GM12878 (cell line): ENCODE results near the gene MAP7.

ENCODE experiments used
- ETV6 ChIP-seq, 2 experiments: fragments of 450-650 bp in 1 of 2; IDR thresholded peaks in 1 of 2; conservative IDR thresholded peaks in 1 of 2; 2 replicates each; pipeline ENCODE4 v1.6.1; 2014; ENCODE audit warnings: antibody characterized with exemption in 1 of 2, borderline replicate concordance in 1 of 2, low read depth in 1 of 2, mild to moderate bottlenecking in 1 of 2, moderate library complexity in 1 of 2
- EZH2 ChIP-seq: IDR thresholded peaks from 2 replicates; pipeline ENCODE4 v1.6.1; 2012; ENCODE audit warnings: low read depth, mild to moderate bottlenecking, control low read depth, inconsistent platforms, low read length, borderline replicate concordance; ENCODE audit not compliant: control insufficient read depth
- RB1 ChIP-seq: fragments of 450-650 bp; formaldehyde crosslinking; IDR thresholded peaks from 2 replicates; pipeline ENCODE4 v1.6.1; 2017; ENCODE audit warnings: mild to moderate bottlenecking, borderline replicate concordance
- SUPT20H ChIP-seq: IDR thresholded peaks from 2 replicates; pipeline ENCODE4 v1.6.1; 2011; ENCODE audit warnings: low read depth, mild to moderate bottlenecking, low read length, moderate library complexity, borderline replicate concordance; ENCODE audit not compliant: control insufficient read depth
- WRNIP1 ChIP-seq: IDR thresholded peaks from 2 replicates; pipeline ENCODE4 v1.6.1; 2011; ENCODE audit warnings: low read depth, low read length, improper control_type of control experiment, borderline replicate concordance
- TF ChIP-seq, protein P1 (sequence below): fragments of 450-650 bp; IDR thresholded peaks from 2 replicates; pipeline ENCODE4 v1.6.1; 2016; ENCODE audit warnings: mild to moderate bottlenecking, moderate library complexity, borderline replicate concordance
- TF ChIP-seq, protein P2 (sequence below): IDR thresholded peaks from 2 replicates; pipeline ENCODE4 v1.6.1; 2012; ENCODE audit warnings: low read depth, low read length, improper control_type of control experiment
- TF ChIP-seq, protein P3 (sequence below), 3 experiments: IDR thresholded peaks in 2 of 3; conservative IDR thresholded peaks in 1 of 3; 2 replicates each; pipeline ENCODE4 v1.5.1; 2011; ENCODE audit warnings: low read depth in 3 of 3, low read length in 3 of 3, mild to moderate bottlenecking in 3 of 3, control low read depth in 2 of 3, moderate library complexity in 2 of 3, inconsistent platforms in 1 of 3, mixed read lengths in 1 of 3; ENCODE audit not compliant: control insufficient read depth in 2 of 3, insufficient read depth in 1 of 3; ENCODE audit errors: extremely low read depth in 1 of 3

DNA sequence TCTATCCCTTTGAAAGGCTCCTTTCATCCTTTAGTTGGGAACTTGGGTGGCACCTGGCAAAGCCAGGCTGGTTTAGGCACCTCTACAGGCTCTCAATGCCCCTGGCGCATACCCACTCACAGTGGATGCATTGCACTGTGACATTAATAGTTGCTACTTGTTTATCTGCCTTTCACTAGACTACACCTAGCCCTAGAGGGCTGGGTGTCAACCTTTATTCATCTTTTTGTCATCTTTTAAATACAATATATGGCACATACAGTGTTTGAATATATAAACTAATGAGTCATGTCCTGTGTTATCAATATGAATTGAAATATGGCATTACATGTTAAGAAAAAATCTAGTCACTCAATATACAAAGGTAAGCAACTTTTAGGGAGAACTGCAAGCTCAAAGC is 140.6 kb downstream of the MAP7 start:
- TF ChIP-seq, protein P1, sequence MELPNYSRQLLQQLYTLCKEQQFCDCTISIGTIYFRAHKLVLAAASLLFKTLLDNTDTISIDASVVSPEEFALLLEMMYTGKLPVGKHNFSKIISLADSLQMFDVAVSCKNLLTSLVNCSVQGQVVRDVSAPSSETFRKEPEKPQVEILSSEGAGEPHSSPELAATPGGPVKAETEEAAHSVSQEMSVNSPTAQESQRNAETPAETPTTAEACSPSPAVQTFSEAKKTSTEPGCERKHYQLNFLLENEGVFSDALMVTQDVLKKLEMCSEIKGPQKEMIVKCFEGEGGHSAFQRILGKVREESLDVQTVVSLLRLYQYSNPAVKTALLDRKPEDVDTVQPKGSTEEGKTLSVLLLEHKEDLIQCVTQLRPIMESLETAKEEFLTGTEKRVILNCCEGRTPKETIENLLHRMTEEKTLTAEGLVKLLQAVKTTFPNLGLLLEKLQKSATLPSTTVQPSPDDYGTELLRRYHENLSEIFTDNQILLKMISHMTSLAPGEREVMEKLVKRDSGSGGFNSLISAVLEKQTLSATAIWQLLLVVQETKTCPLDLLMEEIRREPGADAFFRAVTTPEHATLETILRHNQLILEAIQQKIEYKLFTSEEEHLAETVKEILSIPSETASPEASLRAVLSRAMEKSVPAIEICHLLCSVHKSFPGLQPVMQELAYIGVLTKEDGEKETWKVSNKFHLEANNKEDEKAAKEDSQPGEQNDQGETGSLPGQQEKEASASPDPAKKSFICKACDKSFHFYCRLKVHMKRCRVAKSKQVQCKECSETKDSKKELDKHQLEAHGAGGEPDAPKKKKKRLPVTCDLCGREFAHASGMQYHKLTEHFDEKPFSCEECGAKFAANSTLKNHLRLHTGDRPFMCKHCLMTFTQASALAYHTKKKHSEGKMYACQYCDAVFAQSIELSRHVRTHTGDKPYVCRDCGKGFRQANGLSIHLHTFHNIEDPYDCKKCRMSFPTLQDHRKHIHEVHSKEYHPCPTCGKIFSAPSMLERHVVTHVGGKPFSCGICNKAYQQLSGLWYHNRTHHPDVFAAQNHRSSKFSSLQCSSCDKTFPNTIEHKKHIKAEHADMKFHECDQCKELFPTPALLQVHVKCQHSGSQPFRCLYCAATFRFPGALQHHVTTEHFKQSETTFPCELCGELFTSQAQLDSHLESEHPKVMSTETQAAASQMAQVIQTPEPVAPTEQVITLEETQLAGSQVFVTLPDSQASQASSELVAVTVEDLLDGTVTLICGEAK = no peak
- TF ChIP-seq RB1 = no peak
- no peak for TF ChIP-seq EZH2
- TF ChIP-seq, protein P2, sequence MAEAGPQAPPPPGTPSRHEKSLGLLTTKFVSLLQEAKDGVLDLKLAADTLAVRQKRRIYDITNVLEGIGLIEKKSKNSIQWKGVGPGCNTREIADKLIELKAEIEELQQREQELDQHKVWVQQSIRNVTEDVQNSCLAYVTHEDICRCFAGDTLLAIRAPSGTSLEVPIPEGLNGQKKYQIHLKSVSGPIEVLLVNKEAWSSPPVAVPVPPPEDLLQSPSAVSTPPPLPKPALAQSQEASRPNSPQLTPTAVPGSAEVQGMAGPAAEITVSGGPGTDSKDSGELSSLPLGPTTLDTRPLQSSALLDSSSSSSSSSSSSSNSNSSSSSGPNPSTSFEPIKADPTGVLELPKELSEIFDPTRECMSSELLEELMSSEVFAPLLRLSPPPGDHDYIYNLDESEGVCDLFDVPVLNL = no peak
- TF ChIP-seq ETV6 (conservative IDR thresholded peaks at IDR 0.05 in 1 of 2, IDR thresholded peaks at IDR 0.05 in 1 of 2; ENCODE audit: borderline replicate concordance in 1 of 2, low read depth in 1 of 2) = no peak
- TF ChIP-seq, protein P3, sequence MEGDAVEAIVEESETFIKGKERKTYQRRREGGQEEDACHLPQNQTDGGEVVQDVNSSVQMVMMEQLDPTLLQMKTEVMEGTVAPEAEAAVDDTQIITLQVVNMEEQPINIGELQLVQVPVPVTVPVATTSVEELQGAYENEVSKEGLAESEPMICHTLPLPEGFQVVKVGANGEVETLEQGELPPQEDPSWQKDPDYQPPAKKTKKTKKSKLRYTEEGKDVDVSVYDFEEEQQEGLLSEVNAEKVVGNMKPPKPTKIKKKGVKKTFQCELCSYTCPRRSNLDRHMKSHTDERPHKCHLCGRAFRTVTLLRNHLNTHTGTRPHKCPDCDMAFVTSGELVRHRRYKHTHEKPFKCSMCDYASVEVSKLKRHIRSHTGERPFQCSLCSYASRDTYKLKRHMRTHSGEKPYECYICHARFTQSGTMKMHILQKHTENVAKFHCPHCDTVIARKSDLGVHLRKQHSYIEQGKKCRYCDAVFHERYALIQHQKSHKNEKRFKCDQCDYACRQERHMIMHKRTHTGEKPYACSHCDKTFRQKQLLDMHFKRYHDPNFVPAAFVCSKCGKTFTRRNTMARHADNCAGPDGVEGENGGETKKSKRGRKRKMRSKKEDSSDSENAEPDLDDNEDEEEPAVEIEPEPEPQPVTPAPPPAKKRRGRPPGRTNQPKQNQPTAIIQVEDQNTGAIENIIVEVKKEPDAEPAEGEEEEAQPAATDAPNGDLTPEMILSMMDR (IDR thresholded peaks at IDR 0.05 in 2 of 3, conservative IDR thresholded peaks at IDR 0.05 in 1 of 3; ENCODE audit: control insufficient read depth in 2 of 3, extremely low read depth in 1 of 3, insufficient read depth in 1 of 3, low read depth in 3 of 3, low read length in 3 of 3) = no peak
- no peak for TF ChIP-seq SUPT20H
- no peak for TF ChIP-seq WRNIP1
